ENCODE measurements around the gene SGF29. TPM values are rescaled to one million over a fixed set of nuclear protein-coding genes. Genes with fewer than 3 reads are reported as not detected.
"Not testable (repeated sequence)": the region's sequence is repeated elsewhere in the genome, so short reads cannot be mapped to it uniquely, and the experiment has no call there.

Gene SGF29
- total RNA-seq, 2 donors from 2014 or later, result 25.2 to 30.7 TPM

DNA sequence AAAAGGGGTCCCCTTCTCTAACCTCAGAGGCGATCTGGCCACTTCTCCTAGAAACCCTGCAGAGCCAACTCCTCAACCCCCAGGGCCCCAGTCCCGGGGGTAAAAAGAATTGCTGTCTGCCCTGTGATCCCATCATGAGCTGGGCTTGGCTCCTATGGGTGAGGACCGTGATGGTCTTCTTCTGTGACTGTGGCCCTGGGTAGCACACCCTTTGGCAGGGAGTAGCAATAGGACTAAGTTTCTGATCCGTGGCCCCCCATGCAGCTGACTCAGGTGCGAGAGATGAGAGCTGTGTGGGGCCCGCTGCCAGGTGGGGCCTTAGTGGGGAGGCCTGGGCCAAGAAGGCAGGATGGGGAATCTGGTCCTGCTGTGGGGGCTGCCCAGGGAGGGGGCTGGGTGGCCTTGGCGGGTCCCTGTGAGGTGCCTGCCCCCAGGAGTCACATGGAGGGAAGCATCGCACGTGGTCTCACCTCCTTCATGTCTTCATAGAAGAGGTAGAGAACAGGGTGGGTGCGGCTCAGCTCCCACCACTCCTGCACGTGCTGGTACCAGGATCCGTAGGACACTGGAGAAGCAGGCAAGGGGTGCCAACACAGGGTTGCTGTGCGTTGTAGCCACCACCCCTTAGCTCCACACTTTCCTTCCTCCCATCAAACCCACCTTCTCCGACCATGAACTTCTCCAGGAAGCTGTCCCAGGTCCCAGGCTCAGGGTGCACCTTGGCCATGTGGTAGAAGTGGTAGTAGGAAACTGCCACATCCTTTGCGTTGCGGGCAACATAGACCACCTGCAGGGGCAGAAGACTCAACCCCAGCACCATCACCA lies 52.8 kb downstream of the SGF29 start:
- H3K27ac ChIP-seq, result no peak overlapping the region
- no peak overlapping the region for H3K4me3 ChIP-seq
- H3K9me3 ChIP-seq, result no peaks in the 10 kb centered on the region
- ATAC-seq, result no peak
- H3K36me3 ChIP-seq (replicated peaks in 1 of 2; ENCODE audit: insufficient read depth in 1 of 2, low read depth in 2 of 2), result peaks cover 0 to 2% of the 10 kb centered on the region in 2 donors
- peaks cover 30% of the 10 kb centered on the region for H3K4me1 ChIP-seq
- TF ChIP-seq CTCF (IDR thresholded peaks at IDR 0.05) (no peak), POLR2A (IDR thresholded peaks at IDR 0.05) (no peak)
- intact Hi-C loops (cut with DNase I), result no loop called here
- DNase-seq, result no peak
- WGBS, 2 donors, result 85 to 96% methylated on average over 8 to 16 of the region's 16 CpGs
- H3K27me3 ChIP-seq, result no peaks in the 10 kb centered on the region

DNA sequence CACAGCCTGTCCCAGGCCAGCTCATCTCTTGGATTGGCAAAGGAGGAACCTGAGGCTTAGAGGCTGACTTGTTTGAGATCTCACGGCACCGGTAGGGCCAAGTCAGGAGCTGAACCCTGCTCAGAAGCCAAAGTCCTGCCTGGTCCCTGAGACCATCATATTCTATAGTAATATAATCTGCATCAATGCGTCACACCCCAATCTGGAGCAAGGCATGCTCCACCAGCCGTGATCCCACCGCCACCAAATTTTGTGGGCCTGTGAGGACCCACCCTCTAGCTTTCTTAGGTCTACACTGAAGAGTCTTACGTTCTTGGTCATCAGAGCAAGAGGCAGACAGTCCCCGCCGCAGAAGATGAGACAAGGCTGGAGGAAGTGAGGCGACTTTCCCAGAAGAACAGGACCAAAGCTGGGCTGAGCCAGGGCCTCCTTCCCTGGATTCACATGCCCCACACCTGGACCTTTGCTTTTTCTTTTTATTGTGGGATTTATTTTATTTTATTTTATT lies 53.5 kb downstream of the SGF29 start:
- Histone ChIP-seq H3K9me3 (no peaks in the 10 kb centered on the region), H3K36me3 (replicated peaks in 1 of 2; ENCODE audit: insufficient read depth in 1 of 2, low read depth in 2 of 2) (peaks cover 0 to 2% of the 10 kb centered on the region in 2 donors), H3K27me3 (no peaks in the 10 kb centered on the region), H3K4me3 (no peak overlapping the region), H3K4me1 (peaks cover 30% of the 10 kb centered on the region), H3K27ac (no peak overlapping the region)
- TF ChIP-seq POLR2A (IDR thresholded peaks at IDR 0.05), result no peak
- no peak for TF ChIP-seq CTCF (IDR thresholded peaks at IDR 0.05)
- ATAC-seq, result no peak
- intact Hi-C loops (cut with DNase I), result no loop called here
- no peak for DNase-seq
- WGBS, 2 donors, result 94% methylated on average over 7 to 9 of the region's 9 CpGs

DNA sequence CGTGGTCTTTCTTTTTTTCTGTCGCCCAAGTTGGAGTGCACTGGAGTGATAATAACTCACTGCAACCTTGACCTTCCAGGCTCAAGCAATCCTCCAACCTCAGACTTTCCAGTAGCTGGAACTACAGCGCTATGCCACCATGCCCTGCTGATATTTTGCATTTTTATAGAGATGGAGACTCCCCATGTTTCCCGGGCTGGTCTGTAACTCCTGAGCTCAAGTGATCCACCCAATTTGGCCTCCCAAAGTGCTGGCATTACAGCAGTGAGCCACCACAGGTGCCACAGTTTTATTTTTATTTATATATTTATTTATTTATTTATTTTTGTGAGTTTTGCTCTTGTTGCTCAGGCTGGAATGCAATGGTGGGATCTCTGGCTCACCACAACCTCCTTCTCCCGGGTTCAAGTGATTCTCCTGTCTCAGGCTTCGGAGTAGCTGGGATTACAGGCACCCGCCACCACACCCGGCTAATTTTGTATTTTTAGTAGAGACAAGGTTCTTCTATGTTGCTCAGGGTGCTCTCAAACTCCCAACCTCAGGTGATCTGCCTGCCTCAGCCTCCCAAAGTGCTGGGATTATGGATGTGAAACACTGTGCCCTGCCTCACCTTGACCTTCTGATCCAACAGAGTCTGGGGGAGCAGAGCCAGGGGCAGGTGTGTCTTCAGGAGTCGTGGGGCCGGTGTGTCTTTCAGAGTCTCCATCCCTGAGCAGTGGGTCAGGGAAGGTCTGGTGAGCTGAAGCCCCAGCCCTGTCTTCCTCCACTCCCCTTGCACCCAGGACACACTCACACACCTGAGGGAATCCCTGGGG lies 54.2 kb downstream of the SGF29 start:
- Histone ChIP-seq H3K27ac (peak overlapping the region in 2 of 4 donors; percentile 61 to 73), H3K4me1 (peaks cover 30% of the 10 kb centered on the region)
- 88 to 96% methylated on average over 10 of the region's 10 CpGs for WGBS, 2 donors
- H3K27me3 ChIP-seq; ATAC-seq; H3K9me3 ChIP-seq; intact Hi-C loops (cut with DNase I); DNase-seq; H3K36me3 ChIP-seq (replicated peaks in 1 of 2; ENCODE audit: insufficient read depth in 1 of 2, low read depth in 2 of 2); H3K4me3 ChIP-seq: not testable (repeated sequence)

GRCh38 chr16:28608496-28608808 lies 54.7 kb downstream of the SGF29 start:
- WGBS, 2 donors, result 95 to 100% methylated on average over 2 to 6 of the region's 7 CpGs
- peak overlapping the region in 2 of 4 donors; percentile 61 to 73 for H3K27ac ChIP-seq
- intact Hi-C loops (cut with DNase I); H3K4me3 ChIP-seq; DNase-seq; ATAC-seq; H3K27me3 ChIP-seq; H3K36me3 ChIP-seq (replicated peaks in 1 of 2; ENCODE audit: insufficient read depth in 1 of 2, low read depth in 2 of 2); H3K9me3 ChIP-seq: not testable (repeated sequence)
- peaks cover 30% of the 10 kb centered on the region for H3K4me1 ChIP-seq

GRCh38 chr16:28608867-28609596 lies 55.3 kb downstream of the SGF29 start:
- DNase-seq, result peak in 3 of 4 donors; percentile 27 to 41 (median 38)
- intact Hi-C loops (cut with DNase I); H3K27me3 ChIP-seq; H3K36me3 ChIP-seq (replicated peaks in 1 of 2; ENCODE audit: insufficient read depth in 1 of 2, low read depth in 2 of 2); H3K9me3 ChIP-seq; H3K4me3 ChIP-seq; ATAC-seq: not testable (repeated sequence)
- Histone ChIP-seq H3K4me1 (peaks cover 30% of the 10 kb centered on the region), H3K27ac (peak overlapping the region; percentile 61 to 73 (median 70))
- 61% methylated on average over 10 of the region's 11 CpGs; no CpG with 5 or more reads in 1 of the 2 donors for WGBS, 2 donors
